Bronchial epithelial cell (primary cell): ENCODE measurements around the gene EEF2. TPM values are rescaled to one million over a fixed set of nuclear protein-coding genes. Genes with fewer than 3 reads are reported as not detected.
"Not testable (repeated sequence)": the region's sequence is repeated elsewhere in the genome, so short reads cannot be mapped to it uniquely, and the experiment has no call there.

Source experiments
- DNase-seq: peaks from one replicate; pipeline ENCODE4 v3.0.0-alpha.2; 2010; ENCODE audit warnings: low read depth
- FAIRE-seq: peaks from 2 replicates; lab custom pipeline; 2011; peaks lifted over from hg19 to GRCh38; lab: Jason Lieb, UNC
- H3K27me3 ChIP-seq: 2 replicates; pipeline ENCODE4 v1.5.1; 2011; ENCODE audit warnings: low read length; ENCODE audit not compliant: control insufficient read depth, insufficient read depth
- H3K36me3 ChIP-seq: 2 replicates; pipeline ENCODE4 v1.5.1; 2011; ENCODE audit warnings: low read length; ENCODE audit not compliant: control insufficient read depth, insufficient read depth
- H3K4me3 ChIP-seq: 2 replicates; pipeline ENCODE4 v1.5.1; 2011; ENCODE audit warnings: mild to moderate bottlenecking, low read depth, low read length, control low read depth
- total RNA-seq: library from RNA; depleted of rRNA; stranded (reverse); fragments of >200 nt; gene quantifications from 2 replicates; pipeline ENCODE4 v1.2.1, GENCODE V29; 2014
- TF ChIP-seq, protein P1 (sequence below): IDR thresholded peaks from 2 replicates; pipeline ENCODE4 v1.5.1; 2011; ENCODE audit warnings: mild to moderate bottlenecking, moderate library complexity, low read length, control low read depth, inconsistent platforms; ENCODE audit not compliant: insufficient read depth, severe bottlenecking

EEF2 gene
- total RNA-seq, 1 donor from 2014 or later = 4,680 TPM

GRCh38 chr19:3963458-3964255, 21.6 kb downstream of the EEF2 start:
- TF ChIP-seq, protein P1, sequence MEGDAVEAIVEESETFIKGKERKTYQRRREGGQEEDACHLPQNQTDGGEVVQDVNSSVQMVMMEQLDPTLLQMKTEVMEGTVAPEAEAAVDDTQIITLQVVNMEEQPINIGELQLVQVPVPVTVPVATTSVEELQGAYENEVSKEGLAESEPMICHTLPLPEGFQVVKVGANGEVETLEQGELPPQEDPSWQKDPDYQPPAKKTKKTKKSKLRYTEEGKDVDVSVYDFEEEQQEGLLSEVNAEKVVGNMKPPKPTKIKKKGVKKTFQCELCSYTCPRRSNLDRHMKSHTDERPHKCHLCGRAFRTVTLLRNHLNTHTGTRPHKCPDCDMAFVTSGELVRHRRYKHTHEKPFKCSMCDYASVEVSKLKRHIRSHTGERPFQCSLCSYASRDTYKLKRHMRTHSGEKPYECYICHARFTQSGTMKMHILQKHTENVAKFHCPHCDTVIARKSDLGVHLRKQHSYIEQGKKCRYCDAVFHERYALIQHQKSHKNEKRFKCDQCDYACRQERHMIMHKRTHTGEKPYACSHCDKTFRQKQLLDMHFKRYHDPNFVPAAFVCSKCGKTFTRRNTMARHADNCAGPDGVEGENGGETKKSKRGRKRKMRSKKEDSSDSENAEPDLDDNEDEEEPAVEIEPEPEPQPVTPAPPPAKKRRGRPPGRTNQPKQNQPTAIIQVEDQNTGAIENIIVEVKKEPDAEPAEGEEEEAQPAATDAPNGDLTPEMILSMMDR = no peak
- H3K36me3 ChIP-seq = peaks cover 59% of the 10 kb centered on the region
- no peaks in the 10 kb centered on the region for H3K27me3 ChIP-seq
- DNase-seq (no peak), FAIRE-seq (no peak)
- H3K4me3 ChIP-seq = no peak overlapping the region

- Histone ChIP-seq H3K4me3 (no peak overlapping the region), H3K36me3 (peaks cover 49% of the 10 kb centered on the region), H3K27me3 (no peaks in the 10 kb centered on the region)
- DNase-seq (no peak), FAIRE-seq (no peak)
- TF ChIP-seq, protein P1 = no peak
Measured at GRCh38 chr19:3961007-3961406, 24.3 kb downstream of the EEF2 start.

DNA sequence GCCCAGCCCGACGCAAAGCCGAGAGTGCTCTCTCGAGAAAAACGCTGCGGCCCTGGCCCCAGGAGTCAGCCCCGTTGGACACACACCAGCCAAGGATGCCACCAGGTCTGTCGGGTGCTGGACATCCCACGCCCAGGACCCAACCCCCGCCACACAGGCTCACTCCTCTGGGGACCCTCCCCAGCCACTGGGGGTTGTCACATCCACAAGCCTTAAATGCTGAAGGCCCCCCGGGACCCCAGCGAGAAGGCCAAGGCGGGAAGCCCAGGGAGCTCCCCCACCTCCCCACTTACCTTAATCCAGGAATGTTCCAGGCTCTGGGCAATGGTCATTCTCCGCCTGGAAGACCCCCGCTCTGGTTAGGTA, 25.5 kb downstream of the EEF2 start:
- Histone ChIP-seq H3K27me3 (no peaks in the 10 kb centered on the region), H3K4me3 (no peak overlapping the region), H3K36me3 (peaks cover 41% of the 10 kb centered on the region)
- TF ChIP-seq, protein P1 = no peak
- DNase-seq (no peak), FAIRE-seq (no peak)

- DNase-seq = no peak
- TF ChIP-seq, protein P1 = no peak
- H3K4me3 ChIP-seq = no peak overlapping the region
- peaks cover 37% of the 10 kb centered on the region for H3K36me3 ChIP-seq
- FAIRE-seq = no peak
- H3K27me3 ChIP-seq = no peaks in the 10 kb centered on the region
Measured at GRCh38 chr19:3958836-3959765, 26.2 kb downstream of the EEF2 start.

DNA sequence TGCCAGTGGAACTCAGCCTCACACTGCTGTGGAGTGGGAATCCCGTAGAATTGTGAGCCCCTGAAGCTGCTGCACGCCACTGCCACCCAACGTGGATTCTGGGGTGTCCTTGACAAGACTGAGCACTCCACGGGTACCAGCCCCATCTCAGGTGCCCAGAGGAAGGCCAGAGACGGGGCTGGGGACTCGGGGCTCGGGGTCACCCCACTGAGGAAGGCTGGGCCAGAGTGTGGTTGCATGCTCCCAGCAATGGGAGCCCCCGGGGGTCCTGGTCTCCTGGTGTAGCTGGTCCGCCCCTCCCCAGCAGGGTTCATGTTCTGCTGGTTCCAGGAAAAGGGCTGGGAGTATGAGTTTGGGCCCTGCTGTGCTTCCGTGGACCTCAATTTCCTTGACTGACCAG, 29.6 kb downstream of the EEF2 start:
- Histone ChIP-seq H3K4me3 (no peak overlapping the region), H3K36me3 (peaks cover 17% of the 10 kb centered on the region), H3K27me3 (no peaks in the 10 kb centered on the region)
- DNase-seq (no peak), FAIRE-seq (no peak)
- TF ChIP-seq, protein P1 = no peak

- not testable (repeated sequence) for H3K27me3 ChIP-seq, FAIRE-seq, H3K4me3 ChIP-seq, DNase-seq
- H3K36me3 ChIP-seq = peaks cover 16% of the 10 kb centered on the region
Measured at GRCh38 chr19:3955276-3955675, 30.0 kb downstream of the EEF2 start.
